H7 (cell line): ENCODE results near the gene ANKRD9. TPM values are rescaled to one million over a fixed set of nuclear protein-coding genes. Genes with fewer than 3 reads are reported as not detected.
"Not testable (repeated sequence)": the region's sequence is repeated elsewhere in the genome, so short reads cannot be mapped to it uniquely, and the experiment has no call there.

Experiments
- DNase-seq: peaks from one replicate; pipeline ENCODE4 v3.0.0; 2012
- H3K27me3 ChIP-seq: 2 replicates; pipeline ENCODE4 v1.6.0; 2011; ENCODE audit warnings: mild to moderate bottlenecking, low read length; ENCODE audit not compliant: control insufficient read depth, insufficient read depth
- H3K36me3 ChIP-seq: replicated peaks from 2 replicates; pipeline ENCODE4 v1.5.1; 2011; ENCODE audit warnings: low read length; ENCODE audit not compliant: control insufficient read depth, insufficient read depth
- H3K4me3 ChIP-seq: 2 replicates; pipeline ENCODE4 v1.5.1; 2011; ENCODE audit warnings: low read depth, mild to moderate bottlenecking, control low read depth, low read length, moderate library complexity; ENCODE audit not compliant: insufficient read depth
- total RNA-seq: library from RNA; depleted of rRNA; stranded (reverse); fragments of >200 nt; shearing (Covaris generic); gene quantifications from 2 replicates; pipeline ENCODE4 v1.2.3, GENCODE V29; 2014

The ANKRD9 gene
- total RNA-seq, 1 experiment from 2014 or later, result 52.0 TPM

DNA sequence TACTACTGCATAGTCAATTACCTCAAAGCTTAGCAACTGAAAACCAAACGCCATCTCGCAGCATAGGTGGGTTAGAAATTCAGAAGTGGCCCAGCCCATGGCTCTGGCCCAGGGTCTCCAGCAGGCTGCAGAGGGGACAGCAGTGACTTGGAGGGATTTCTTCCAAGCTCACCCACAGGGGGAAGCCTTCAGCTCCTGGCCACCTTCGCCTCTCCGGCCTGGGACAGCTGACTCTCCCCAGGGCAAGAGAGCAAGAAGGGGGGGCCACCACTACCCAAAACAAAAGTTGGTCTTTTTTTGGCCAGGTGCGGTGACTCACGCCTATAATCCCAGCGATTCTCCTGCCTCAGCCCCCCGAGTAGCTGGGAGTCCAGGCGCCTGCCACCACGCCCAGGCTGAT is 32.2 kb upstream of the ANKRD9 start:
- peaks cover 4% of the 10 kb centered on the region; the same call in 1 of the 2 replicates for H3K27me3 ChIP-seq
- no peaks in the 10 kb centered on the region for H3K36me3 ChIP-seq
- DNase-seq, result peak; percentile 70
- H3K4me3 ChIP-seq, result no peak overlapping the region

DNA sequence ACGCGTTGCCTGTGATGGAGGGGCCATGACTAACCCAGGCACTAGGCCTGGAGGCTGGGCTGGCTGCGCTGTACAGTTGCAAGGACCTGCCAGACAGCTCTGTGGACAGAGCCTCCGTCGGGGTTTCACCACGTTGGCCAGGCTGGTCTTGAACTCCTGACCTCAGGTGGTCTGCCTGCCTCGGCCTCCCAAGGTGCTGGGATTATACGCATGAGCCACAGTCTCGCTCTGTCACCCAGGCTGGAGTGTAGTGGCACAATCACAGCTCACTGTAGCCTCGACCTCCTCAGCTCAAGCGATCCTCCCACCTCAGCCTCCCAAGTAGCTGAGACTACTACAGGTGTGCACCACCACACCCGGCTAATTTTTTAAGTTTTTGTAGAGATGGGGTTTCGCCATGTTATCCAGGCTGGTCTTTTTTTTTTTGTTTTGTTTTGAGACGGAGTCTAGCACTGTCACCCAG is 31.5 kb upstream of the ANKRD9 start:
- not testable (repeated sequence) for H3K36me3 ChIP-seq, H3K27me3 ChIP-seq, H3K4me3 ChIP-seq, DNase-seq

DNA sequence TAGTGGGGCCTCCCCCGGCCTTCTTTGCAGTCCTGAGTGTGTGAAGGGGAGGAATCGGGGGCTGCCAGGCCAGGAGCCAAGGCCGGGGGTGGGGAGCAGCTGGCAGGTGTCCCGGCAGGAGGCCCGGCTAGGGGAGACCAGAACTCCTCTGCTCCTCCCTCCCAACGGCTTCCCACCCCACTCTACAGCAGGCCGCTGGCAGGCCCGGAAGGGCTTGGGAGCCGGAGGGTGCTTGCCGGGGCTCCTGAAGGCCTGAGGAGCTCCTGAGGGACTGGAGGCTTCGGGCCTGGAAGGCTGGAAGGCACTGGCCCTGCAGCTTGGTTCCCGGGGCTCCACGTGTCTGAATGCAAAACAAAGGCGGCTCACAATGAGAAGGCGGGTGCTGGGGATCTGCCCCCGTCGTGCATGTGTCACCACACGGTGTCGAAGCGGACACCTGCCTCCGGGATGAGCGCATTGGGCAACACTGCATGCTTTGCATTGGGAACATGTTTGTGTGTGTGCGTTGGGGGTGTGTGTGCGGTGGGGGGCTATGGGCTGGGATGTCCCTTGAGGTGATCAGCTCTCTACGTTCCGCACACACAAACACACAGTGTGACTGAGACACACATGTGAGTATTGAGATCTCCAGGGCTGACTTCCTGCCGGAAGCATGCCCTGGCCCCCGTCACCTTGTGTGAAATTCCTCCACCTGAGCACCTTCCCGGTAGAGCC is 30.9 kb upstream of the ANKRD9 start:
- DNase-seq, result peak; percentile 67
- no peaks in the 10 kb centered on the region for H3K36me3 ChIP-seq

DNA sequence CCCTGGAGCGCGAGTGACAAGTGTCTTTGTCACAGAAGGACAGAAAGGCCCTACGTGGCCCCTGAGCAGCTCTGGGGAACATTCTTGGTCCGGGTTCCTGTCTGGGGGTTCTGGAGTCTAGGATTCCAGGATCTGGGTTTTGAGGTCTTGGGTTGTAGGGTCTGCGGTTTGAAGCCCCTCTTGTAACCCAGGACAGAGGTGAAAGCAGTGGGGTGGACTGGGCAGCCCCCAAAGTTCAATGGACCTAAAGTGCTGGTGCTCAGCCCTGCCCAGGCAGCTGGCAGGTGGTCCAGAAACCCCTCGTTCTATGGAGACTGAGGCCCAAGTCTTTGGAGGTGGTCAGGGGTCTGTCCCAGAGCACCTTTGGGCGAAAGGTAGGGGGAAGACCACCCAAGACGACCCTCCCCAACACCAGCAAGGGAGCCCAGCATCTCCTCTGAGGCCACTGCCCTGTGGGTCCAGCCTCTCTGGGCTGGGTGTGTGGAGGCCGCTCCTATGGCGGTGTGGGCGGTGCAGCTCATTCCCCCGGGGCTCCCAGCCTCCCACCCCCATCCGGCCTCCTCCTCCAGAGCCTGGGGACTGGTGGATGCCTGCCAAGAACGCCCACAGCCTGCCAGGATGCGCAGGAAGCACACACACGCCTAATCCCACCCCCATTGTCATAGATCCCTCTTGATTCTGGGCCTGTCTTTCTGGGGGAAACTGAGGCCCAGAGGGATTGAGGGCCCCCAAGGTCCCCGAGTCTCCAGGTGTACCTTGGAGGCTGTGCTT is 30.2 kb upstream of the ANKRD9 start:
- no peaks in the 10 kb centered on the region for H3K36me3 ChIP-seq
- no peak overlapping the region for H3K4me3 ChIP-seq
- DNase-seq, result peak; percentile 48
- peaks cover under 1% of the 10 kb centered on the region; the same call in 1 of the 2 replicates for H3K27me3 ChIP-seq

More for the DNA sequence above, 30.9 kb upstream of the ANKRD9 start:
- H3K4me3 ChIP-seq, result no peak overlapping the region
- peaks cover 4% of the 10 kb centered on the region; the same call in 1 of the 2 replicates for H3K27me3 ChIP-seq

DNA sequence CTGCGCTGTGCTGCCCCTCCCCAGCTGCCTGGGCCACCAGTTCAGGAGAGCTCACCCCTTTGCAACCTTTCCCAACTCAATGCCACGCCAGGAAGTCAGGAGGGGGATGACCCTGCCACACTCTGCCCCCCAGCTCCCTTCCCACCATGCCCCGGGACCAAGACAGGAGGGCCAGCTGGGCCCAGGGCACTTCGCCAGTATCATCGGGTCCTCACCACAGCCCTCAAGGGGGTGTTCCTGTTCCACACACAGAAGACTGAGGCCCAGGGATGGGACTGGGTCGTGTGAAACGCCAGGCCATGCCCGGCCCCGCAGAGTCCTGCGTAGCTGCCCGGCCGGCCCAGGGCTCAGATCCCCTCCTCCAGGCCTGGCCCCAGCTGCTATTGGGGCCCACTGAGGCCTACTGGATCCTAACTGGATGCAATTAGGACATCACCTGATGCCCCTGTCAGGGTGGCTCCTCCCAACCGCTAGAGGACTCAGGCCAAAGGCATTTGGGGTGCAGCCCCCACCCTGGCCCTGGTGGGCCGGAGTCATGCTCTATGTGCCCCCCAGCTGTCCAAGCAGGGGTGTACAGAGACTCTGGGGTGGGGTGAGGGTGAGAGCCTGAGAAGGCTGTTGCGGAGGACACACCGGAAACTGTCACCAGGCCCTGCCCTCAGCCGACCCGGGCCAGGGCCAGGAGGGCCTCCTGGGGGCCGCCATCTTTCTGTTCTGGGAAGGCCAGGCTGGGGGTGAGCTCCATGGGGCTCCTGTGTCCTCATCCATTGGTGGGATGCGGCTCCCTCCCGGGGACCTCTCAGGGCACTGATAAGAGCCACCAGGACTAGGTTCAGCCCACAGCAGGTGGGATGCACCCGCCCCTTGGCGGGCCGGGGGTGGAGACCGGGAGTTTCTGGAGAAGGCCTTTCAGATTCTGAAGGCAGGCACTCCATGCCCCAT is 29.3 kb upstream of the ANKRD9 start:
- no peak overlapping the region for H3K4me3 ChIP-seq
- DNase-seq, result peak; percentile 53
- no peaks in the 10 kb centered on the region for H3K27me3 ChIP-seq
- no peaks in the 10 kb centered on the region for H3K36me3 ChIP-seq

DNA sequence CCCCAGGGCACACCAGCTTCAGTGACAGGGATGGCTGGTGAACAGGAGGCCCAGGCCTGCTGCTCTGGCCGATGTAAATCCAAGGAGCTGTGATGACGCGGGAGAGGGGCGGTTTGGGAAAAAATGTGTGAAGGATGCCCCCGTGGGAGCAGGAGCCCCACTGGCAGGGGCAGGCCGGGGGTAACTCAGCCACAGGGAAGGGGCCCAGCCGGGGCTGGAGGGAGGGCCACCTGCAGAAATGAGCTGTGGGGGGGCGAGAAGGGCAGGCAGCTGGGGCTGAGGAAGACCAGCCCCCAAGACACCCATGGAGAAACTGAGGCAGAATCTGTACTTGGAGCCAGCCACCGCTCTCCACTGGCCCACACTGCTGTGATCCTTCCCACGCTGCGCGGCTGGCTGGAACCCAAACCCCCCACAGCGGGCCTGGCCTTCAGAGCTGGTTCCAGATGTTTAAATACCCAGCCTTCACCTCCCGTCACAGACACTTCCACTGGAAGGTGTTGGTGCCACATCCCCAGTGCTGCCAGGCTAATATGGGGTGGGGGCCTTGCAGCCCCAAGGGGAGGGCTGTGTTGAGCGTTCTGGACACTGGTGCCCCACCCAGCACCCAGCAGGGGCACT is 28.5 kb upstream of the ANKRD9 start:
- Histone ChIP-seq H3K27me3 (no peaks in the 10 kb centered on the region), H3K36me3 (no peaks in the 10 kb centered on the region), H3K4me3 (no peak overlapping the region)
- peak; percentile 40 for DNase-seq

DNA sequence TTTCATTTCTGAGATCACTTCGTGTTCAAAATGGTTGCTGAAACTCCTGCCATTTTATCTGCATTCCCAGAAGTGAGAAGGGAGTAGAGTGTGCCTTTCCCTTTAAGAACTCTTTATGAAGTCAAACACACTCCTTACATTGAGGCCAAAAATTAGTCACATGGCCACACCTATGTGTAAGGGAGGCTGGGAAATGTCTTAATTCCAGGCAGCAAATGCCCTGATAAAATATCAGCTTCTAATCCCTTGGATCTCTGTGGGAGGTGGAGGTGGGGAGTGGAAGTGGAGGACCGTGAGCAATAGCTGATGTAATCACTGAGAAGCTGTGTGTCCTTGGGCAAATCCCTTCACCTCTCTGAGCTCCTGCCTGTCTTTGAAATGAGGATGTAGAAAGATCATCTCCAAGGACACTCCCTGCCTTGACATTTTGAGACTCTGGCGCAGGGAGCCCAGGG is 22.7 kb upstream of the ANKRD9 start:
- Histone ChIP-seq H3K4me3 (no peak overlapping the region), H3K27me3 (no peaks in the 10 kb centered on the region), H3K36me3 (no peaks in the 10 kb centered on the region)
- no peak for DNase-seq

DNA sequence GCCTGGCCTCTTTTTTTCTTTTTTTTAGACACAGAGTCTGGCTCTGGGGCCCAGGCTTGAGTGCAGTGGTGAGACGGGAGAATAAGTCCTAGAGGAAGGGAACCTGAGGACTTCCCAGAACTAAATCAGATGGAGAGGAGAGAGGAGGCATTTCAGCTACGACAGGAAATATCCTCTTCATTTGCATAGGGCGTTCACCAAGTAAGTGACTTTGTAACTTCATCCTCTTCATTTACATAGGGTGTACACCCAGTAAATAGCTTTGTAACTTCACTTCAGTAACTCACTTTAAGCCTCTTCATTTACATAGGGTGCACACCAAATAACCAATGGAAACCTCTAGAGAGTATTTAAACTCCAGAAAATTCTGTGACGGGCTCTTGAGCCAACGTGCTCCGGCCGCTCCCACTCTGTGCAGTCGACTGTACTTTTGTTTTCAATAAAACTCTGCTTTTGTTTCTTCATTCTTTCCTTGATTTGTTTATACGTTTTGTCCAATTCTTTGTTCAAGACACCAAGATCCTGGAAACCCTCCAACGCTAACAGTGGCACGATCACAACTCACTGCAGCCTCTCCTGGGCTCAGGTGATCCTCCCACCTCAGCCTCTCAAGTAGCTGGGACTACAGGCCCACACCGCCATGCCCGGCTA is 21.4 kb upstream of the ANKRD9 start:
- Histone ChIP-seq H3K36me3 (no peaks in the 10 kb centered on the region), H3K4me3 (no peak overlapping the region), H3K27me3 (no peaks in the 10 kb centered on the region)
- no peak for DNase-seq

DNA sequence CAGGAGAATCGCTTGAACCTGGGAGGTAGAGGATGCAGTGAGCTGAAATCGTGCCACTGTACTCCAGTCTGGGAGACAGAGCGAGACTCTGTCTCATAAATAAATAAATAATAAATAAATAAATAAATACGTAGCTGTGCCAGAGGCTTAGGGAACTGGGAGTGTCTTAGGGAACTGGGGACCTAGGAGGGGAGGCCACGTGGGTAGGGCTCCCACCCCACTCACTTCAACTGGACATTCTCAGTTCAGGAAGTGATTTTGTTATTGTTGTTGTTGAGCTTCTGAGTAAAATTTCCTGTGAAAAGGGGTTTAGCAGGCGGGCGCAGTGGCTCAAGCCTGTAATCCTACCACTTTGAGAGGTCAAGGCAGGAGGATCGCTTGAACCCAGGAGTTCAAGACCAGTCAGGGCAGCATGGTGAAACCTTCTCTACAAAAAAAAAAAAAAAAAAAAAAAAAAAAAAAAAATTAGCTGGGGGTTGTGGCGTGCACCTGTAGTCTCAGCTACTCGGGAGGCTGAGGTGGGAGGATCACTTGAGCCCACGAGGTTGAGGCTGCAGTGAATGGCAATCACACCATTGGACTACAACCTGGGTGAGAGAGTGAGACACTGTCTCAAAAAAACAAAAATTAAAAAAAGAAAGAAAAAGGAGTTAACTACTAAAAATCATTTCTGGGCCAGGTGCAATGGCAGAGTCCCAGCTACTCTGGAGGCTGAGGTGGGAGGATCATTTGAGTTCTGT is 19.0 kb upstream of the ANKRD9 start:
- no peak for DNase-seq
- H3K36me3 ChIP-seq, result no peaks in the 10 kb centered on the region
- no peaks in the 10 kb centered on the region for H3K27me3 ChIP-seq
- H3K4me3 ChIP-seq, result no peak overlapping the region

DNA sequence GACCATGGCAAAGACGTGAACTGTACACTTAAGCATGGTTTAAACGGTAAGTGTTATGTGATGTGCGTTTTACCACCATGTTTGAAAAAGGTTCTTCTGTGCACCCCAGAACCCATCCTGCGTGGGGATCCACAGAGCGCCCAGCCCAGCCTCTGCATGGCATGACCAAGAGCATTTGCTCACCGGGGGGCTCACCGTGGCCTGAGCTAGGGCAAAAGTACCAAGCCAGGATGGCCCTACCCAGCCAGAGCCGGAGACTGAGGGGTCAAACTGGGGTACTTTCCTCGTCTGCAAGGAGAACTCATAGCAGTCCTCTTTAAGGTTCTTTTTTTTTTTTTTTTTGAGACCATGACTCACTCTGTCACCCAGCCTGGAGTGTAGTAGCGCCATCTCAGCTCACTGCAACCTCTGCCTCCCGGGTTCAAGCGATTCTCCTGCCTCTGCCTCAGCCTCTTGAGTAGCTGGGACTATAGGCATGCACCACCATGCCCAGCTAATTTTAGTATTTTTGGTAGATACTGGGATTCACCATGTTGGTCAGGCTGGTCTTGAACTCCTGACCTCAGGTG is 16.4 kb upstream of the ANKRD9 start:
- DNase-seq, result no peak
- no peak overlapping the region for H3K4me3 ChIP-seq
- H3K36me3 ChIP-seq, result no peaks in the 10 kb centered on the region

DNA sequence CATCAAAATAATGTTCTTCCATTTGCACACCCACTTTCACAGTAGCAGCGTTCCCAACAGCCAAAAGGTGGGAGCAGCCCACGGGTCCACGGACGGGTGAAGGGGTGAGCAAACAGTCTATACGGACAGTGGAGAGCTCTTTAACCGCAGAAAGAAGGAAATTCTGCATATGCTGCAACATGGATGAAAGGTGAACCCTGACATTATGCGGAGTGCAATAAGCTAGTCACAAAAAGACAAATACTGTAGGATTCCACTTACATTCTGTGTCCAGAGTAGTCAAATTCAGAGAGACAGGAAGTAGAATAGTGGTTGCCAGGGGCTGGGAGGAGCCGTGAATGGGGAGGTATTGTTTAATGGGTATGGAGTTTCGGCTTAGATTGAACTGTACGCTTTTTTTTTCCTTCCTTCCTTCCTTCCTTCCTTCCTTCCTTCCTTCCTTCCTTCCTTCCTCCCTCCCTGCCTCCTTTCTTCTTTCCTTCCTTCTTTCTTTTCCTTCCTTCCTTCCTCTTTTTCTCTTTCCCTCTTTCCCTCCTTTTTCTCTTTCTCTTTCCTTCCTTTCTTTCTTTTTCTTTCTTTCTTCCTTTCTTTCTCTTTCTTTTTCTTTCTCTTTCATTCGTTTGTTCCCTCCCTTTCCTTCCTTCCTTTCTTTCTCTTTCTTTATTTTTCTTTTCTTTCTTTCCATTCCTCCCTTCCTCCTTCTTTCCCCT is 15.8 kb upstream of the ANKRD9 start:
- no peak for DNase-seq

More for the DNA sequence above, 16.4 kb upstream of the ANKRD9 start:
- no peaks in the 10 kb centered on the region for H3K27me3 ChIP-seq

DNA sequence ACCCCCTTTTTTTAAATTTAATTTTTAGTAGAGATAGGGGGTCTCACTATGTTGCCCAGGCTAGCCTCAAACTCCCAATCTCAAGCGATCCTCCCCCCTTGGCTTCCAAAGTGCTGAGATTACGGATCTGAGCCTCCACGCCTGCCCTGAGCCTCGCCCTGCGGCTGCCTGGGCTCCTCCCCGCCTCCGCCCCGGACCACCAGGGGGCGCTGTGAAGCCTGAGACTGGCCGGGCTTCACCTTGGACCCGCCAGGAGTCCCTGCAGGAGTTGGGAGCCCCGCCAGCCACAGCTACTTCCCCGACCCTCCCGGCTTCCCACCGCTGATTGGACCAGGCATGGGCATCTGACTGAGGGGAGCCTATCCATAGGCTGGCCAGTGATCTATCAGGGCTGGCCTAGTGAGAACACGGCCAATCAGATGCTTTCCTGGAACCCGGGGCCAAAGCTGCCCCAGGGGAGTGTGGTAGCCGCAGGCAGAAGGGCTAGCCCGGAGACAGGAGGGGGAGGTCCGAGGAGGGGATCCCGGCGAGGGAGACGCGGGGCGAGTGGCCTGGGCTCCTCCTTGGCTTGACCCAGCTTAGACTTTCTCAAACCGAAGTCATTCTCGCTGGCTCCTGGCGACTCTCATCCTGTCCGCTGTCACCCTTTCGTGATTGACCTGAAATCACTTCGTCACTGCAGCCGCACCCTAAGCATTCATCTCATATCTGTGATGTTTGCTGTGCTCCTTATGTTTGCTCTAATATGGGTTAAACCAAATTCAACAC is 15.1 kb upstream of the ANKRD9 start:
- peak; percentile 99 for DNase-seq
- Histone ChIP-seq H3K4me3 (peak overlapping the region; percentile 67), H3K27me3 (no peaks in the 10 kb centered on the region), H3K36me3 (no peaks in the 10 kb centered on the region)

More for the DNA sequence above, 15.8 kb upstream of the ANKRD9 start:
- no peaks in the 10 kb centered on the region for H3K27me3 ChIP-seq
- peak overlapping the region; percentile 67 for H3K4me3 ChIP-seq
- no peaks in the 10 kb centered on the region for H3K36me3 ChIP-seq
